Adrenal gland (tissue), 5 donors: ENCODE data around the gene CARD10.
A peak's percentile ranks its signal among the peaks of the same experiment; 100 is the strongest.

ENCODE experiments used
- POLR2A ChIP-seq, 2 donors: fragments of 450-650 bp; IDR thresholded peaks; one replicate each; pipeline ENCODE4 v1.6.1; 2017; ENCODE audit warnings: antibody characterized with exemption in 2 of 2, mild to moderate bottlenecking in 2 of 2, moderate library complexity in 1 of 2
- TF ChIP-seq, protein P1 (sequence below), 6 experiments: fragments of 450-650 bp in 4 of 6; fragments of 200-600 bp in 2 of 6; sonication (generic) in 1 of 6; IDR thresholded peaks; 1 replicate in 5 of 6; 2 replicates in 1 of 6; pipeline versions ENCODE4 v1.5.1 to v1.8.0; 2016 to 2021; ENCODE audit warnings: antibody characterized with exemption in 6 of 6, mild to moderate bottlenecking in 2 of 6, moderate library complexity in 1 of 6
- donor health status: DM: no; HTN: no; CAD: no.

DNA sequence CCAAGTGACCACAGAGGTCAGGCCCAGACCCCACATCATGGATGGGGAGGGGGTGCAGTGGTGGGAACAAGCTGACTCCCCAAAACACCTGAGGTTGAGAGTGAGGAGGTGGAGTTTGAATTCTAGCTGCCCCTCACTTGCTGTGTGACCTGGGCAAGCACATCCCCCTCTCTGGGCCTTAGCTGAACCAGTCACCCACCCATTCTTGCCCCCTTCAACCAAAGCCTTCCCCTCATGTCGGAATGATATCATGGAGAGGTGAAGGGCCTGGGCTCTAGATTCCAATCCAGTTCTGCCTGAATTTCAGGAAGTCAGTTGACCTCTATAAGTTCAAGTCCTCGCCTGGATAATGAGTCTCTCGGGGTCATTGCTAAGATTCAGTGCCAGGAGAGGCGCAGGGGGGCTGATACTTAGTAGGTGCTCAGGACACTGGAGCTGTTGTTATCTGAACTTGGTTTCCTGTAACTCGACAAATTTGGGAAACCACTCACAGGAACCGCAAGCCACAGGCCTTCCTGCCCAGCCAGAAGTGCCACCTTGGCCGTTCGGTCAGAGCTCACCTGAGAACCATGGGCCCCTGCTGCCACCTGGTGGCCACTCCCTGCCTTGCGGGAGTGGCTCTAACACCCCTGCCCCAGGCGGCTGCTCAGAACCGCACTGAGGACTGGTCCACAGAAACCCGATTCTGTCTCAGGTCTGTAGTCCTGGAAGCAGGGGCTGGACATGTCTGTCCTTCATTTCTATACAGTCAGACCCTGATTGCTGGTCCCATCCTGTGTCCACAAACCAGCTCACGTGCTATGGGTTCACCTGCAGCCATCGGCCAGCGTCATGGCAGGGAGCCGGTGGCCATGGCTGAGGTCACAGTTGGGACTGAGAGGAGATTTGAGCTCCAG is 47.9 kb upstream of the CARD10 start:
- TF ChIP-seq, protein P1, sequence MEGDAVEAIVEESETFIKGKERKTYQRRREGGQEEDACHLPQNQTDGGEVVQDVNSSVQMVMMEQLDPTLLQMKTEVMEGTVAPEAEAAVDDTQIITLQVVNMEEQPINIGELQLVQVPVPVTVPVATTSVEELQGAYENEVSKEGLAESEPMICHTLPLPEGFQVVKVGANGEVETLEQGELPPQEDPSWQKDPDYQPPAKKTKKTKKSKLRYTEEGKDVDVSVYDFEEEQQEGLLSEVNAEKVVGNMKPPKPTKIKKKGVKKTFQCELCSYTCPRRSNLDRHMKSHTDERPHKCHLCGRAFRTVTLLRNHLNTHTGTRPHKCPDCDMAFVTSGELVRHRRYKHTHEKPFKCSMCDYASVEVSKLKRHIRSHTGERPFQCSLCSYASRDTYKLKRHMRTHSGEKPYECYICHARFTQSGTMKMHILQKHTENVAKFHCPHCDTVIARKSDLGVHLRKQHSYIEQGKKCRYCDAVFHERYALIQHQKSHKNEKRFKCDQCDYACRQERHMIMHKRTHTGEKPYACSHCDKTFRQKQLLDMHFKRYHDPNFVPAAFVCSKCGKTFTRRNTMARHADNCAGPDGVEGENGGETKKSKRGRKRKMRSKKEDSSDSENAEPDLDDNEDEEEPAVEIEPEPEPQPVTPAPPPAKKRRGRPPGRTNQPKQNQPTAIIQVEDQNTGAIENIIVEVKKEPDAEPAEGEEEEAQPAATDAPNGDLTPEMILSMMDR (IDR thresholded peaks at IDR 0.05): peak; percentile 86 to 95 (median 94)
- TF ChIP-seq POLR2A (IDR thresholded peaks at IDR 0.05): no peak
